ENCODE data around the gene LPXN.

LPXN gene

DNA sequence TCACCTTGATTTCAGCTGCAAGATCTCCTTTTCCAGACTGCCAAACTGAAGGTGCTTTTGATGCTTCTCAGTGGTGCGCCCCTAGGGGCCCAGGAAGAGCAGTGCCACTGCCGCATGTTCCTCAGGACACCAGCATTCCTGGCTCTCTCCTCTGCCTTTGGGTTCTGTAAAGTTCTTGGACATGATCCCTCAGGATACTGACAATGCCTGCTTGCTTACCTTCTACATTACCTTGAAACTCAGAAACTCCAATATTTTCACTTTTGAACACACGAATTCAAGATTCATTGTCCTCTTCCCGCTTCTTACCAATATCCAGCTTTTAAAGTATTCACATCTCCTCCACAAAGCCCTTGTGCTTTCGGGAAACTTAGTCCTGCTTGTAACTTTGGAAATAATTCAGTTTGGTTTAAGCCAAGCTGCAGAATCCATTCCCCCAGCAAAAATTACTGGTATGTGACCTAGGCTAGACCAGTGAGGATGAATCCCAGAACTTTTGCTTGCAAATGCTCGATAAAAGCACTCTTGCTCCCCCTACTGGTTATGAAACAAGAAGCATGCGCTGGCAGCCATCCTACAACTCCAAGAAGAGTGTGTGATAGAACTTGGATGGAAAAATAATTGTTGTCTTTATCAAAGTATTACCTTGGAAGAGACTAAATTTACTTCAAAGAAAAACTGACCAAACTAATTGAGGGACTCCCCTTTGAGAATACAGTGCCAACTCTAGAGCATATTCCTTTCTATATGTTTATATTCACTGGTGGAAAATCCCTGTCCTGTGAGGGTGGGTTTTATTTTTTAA is 51.2 kb downstream of the LPXN start:
- peak overlapping the region; percentile 49 for H3K4me3 ChIP-seq (ENCODE audit: low read depth, low read length)
- no peaks in the 10 kb centered on the region for H3K27me3 ChIP-seq (ENCODE audit: insufficient read depth, low read length)
- H3K79me2 ChIP-seq (ENCODE audit: control insufficient read depth, insufficient read depth, low read length, unreplicated experiment) = no peaks in the 10 kb centered on the region
- H2AFZ ChIP-seq (ENCODE audit: low read length, unreplicated experiment) = peak overlapping the region; percentile 54
- no peak overlapping the region for H3K27ac ChIP-seq (ENCODE audit: low read depth, low read length)
- peaks cover 3% of the 10 kb centered on the region for H3K4me1 ChIP-seq (ENCODE audit: control insufficient read depth, insufficient read depth, low read length, unreplicated experiment)
- H3K36me3 ChIP-seq (ENCODE audit: insufficient read depth, low read length) = no peaks in the 10 kb centered on the region

DNA sequence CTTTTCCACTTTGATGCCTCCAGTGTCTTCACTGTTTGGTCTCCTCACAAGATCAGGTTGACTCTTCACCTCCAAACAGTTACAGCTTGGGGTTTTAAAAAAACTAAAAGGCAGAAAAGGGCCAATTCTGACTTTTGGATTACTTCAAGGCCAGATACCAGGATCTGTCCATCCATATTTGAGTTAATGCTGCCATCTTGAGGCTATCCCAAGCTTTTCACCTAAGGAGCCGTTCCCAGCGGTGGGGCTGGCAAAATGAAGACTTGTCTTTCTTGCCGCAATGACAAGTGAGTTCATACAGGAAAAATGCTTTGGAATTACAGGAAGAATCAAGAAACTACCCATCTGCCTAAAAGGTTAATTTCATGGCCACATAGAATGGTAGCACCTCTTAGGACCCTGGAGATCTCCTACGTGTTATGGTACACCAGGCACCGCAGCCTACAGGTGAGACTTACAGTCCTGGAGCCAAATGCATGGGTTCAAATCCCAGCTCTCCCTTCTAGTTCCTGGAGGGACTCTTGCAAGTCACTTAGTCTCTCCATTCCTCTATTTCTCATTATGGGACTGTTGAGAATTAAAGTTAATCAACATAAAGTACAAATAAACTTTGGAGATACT is 61.8 kb downstream of the LPXN start:
- H3K27me3 ChIP-seq (ENCODE audit: insufficient read depth, low read length) = 0 out of 2 replicates have a peak, but pooled peaks cover 2% of the 10 kb centered on the region
- H3K4me1 ChIP-seq (ENCODE audit: control insufficient read depth, insufficient read depth, low read length, unreplicated experiment) = no peaks in the 10 kb centered on the region
- peak overlapping the region; percentile 19 for H2AFZ ChIP-seq (ENCODE audit: low read length, unreplicated experiment)
- no peak overlapping the region for H3K27ac ChIP-seq (ENCODE audit: low read depth, low read length)
- no peak overlapping the region for H3K4me3 ChIP-seq (ENCODE audit: low read depth, low read length)
- H3K36me3 ChIP-seq (ENCODE audit: insufficient read depth, low read length) = no peaks in the 10 kb centered on the region
- no peaks in the 10 kb centered on the region for H3K79me2 ChIP-seq (ENCODE audit: control insufficient read depth, insufficient read depth, low read length, unreplicated experiment)

DNA sequence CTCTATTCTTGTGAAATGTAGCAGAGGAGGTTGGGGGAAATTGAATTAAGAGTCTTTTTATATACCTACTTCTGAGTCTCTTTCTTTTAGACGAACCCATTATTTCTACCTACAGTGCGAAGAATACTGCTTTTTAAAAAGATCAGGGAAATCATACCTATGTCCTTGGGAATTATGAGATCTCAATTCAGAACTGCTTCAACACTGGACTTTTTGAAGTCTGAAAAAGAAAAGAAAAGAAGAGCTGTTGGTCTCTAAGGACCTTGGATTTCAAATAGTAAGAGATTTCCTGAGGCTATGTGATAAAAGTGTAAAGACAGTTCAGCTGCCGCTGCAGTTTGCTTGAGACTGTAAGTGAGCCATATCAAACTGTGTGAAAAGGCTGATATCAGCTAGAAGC is 64.0 kb downstream of the LPXN start:
- Histone ChIP-seq H3K36me3 (ENCODE audit: insufficient read depth, low read length) (no peaks in the 10 kb centered on the region), H2AFZ (ENCODE audit: low read length, unreplicated experiment) (no peak overlapping the region), H3K4me1 (ENCODE audit: control insufficient read depth, insufficient read depth, low read length, unreplicated experiment) (no peaks in the 10 kb centered on the region), H3K27ac (ENCODE audit: low read depth, low read length) (no peak overlapping the region), H3K27me3 (ENCODE audit: insufficient read depth, low read length) (no peaks in the 10 kb centered on the region), H3K79me2 (ENCODE audit: control insufficient read depth, insufficient read depth, low read length, unreplicated experiment) (no peaks in the 10 kb centered on the region), H3K4me3 (ENCODE audit: low read depth, low read length) (no peak overlapping the region)

DNA sequence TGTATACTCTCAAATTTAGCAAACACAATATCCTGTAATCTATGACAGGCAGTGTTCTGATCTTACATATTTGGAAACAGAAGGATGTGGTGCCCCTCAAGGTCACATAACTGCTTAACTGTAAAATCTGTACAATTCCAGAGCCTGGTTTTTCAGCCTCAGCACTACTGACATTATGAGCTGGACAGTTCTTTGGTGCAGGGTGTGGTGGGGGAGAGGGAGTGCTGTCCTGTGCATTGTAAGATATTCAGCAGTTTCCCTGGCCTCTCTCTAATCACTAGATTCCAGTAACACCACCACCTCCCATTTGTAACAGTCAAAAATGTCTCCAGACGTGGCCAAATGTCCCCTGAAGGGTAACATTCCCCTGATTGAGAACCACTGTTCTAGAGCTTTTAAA is 65.9 kb downstream of the LPXN start:
- no peak overlapping the region for H3K27ac ChIP-seq (ENCODE audit: low read depth, low read length)
- no peak overlapping the region for H2AFZ ChIP-seq (ENCODE audit: low read length, unreplicated experiment)
- H3K36me3 ChIP-seq (ENCODE audit: insufficient read depth, low read length) = no peaks in the 10 kb centered on the region
- H3K4me3 ChIP-seq (ENCODE audit: low read depth, low read length) = no peak overlapping the region
- H3K4me1 ChIP-seq (ENCODE audit: control insufficient read depth, insufficient read depth, low read length, unreplicated experiment) = no peaks in the 10 kb centered on the region
- H3K27me3 ChIP-seq (ENCODE audit: insufficient read depth, low read length) = no peaks in the 10 kb centered on the region
- H3K79me2 ChIP-seq (ENCODE audit: control insufficient read depth, insufficient read depth, low read length, unreplicated experiment) = no peaks in the 10 kb centered on the region

DNA sequence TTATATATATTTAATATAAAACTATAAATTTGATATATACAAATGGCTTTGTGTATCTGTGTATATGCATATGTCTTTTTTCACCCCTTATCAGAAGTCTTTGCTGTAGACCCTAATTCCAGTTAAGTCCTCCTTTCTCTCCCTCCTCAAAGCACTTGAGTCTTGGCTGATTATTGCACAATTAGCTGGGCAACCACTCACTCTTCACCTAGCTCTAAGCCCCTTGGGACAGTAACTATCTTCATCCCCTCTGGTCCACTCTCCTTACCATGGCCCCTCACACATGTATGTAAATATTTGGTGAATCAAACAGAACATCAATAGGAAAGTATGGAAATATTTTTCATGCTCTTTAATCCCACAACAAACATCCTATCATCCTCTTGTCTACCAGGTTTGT is 66.8 kb downstream of the LPXN start:
- Histone ChIP-seq H3K4me1 (ENCODE audit: control insufficient read depth, insufficient read depth, low read length, unreplicated experiment) (no peaks in the 10 kb centered on the region), H3K27me3 (ENCODE audit: insufficient read depth, low read length) (no peaks in the 10 kb centered on the region)

DNA sequence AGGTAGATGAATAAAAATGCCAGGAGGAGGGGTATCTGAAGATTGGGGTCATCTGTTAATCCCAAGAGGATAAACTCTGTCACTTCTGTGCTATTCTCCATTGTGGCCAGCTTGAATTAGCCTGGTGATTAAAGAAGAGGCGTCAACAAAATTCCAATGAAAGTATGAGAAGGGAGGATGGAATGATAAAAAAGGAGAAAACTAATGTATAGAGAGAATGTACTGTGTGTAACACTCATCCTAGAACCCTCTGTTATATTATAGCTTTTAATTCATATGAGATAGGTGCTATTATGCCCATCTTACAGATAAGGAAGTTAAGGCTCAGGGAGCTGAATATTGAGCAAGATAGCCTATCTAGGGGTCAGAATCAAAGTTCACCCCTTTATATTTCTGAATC is 67.7 kb downstream of the LPXN start, which contains the start of gene OR5B21:
TSS of gene OR5B21 (minus strand) at position 101 of the 400 bp plus-strand sequence. CDS start at position 101, 0 bp downstream.
- no peaks in the 10 kb centered on the region for H3K36me3 ChIP-seq (ENCODE audit: insufficient read depth, low read length)
- H3K4me1 ChIP-seq (ENCODE audit: control insufficient read depth, insufficient read depth, low read length, unreplicated experiment) = no peaks in the 10 kb centered on the region
- H2AFZ ChIP-seq (ENCODE audit: low read length, unreplicated experiment) = no peak within 1 kb of the TSS
- no peak within 1 kb of the TSS for H3K27ac ChIP-seq (ENCODE audit: low read depth, low read length)
- H3K27me3 ChIP-seq (ENCODE audit: insufficient read depth, low read length) = no peaks in the 10 kb centered on the region
- no peak within 1 kb of the TSS for H3K4me3 ChIP-seq (ENCODE audit: low read depth, low read length)
- no peaks in the 10 kb centered on the region for H3K79me2 ChIP-seq (ENCODE audit: control insufficient read depth, insufficient read depth, low read length, unreplicated experiment)

More for the DNA sequence above, 66.8 kb downstream of the LPXN start:
- H3K27ac ChIP-seq (ENCODE audit: low read depth, low read length) = no peak overlapping the region
- H3K4me3 ChIP-seq (ENCODE audit: low read depth, low read length) = no peak overlapping the region
- H3K36me3 ChIP-seq (ENCODE audit: insufficient read depth, low read length) = no peaks in the 10 kb centered on the region
- H2AFZ ChIP-seq (ENCODE audit: low read length, unreplicated experiment) = no peak overlapping the region
- H3K79me2 ChIP-seq (ENCODE audit: control insufficient read depth, insufficient read depth, low read length, unreplicated experiment) = no peaks in the 10 kb centered on the region

DNA sequence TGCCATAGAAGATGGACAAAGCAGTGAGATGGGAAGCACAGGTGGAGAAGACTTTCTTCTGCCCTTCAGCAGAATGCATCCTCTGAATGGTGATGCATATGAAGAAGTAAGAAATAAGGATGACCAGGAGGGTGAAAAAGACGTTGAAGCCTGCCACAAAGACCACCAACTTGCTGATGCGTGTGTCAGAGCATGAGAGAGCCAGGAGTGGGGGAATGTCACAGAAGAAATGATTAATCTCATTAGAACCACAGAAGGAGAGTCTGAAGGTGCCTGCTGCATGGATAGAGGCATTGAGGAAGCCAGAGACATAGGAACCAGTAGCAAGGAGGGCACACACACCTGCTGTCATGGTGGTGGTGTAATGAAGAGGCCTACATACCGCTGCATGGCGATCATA is 68.3 kb downstream of the LPXN start:
- Histone ChIP-seq H3K4me3 (ENCODE audit: low read depth, low read length) (no peak overlapping the region), H2AFZ (ENCODE audit: low read length, unreplicated experiment) (no peak overlapping the region), H3K27ac (ENCODE audit: low read depth, low read length) (no peak overlapping the region), H3K79me2 (ENCODE audit: control insufficient read depth, insufficient read depth, low read length, unreplicated experiment) (no peaks in the 10 kb centered on the region), H3K4me1 (ENCODE audit: control insufficient read depth, insufficient read depth, low read length, unreplicated experiment) (no peaks in the 10 kb centered on the region), H3K36me3 (ENCODE audit: insufficient read depth, low read length) (no peaks in the 10 kb centered on the region), H3K27me3 (ENCODE audit: insufficient read depth, low read length) (no peaks in the 10 kb centered on the region)

DNA sequence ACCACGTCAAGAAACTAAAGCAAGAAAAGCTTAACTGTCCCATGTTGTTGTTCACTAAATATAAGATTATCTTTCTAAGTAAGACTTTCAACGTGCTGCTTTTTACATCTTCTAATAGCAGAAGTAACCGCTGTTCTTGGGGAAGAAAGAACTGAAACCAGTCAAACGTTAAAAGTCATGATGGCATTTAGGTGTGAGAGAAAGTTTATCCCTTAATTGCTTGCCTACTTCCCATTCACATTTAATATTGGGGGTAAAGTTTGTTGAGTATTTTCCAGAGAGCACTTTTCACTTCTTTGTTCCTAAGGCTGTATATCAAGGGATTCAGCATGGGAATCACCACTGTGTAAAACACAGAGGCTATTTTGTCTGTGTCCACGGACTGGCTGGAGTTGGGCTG is 68.7 kb downstream of the LPXN start:
- H3K36me3 ChIP-seq (ENCODE audit: insufficient read depth, low read length) = no peaks in the 10 kb centered on the region
- H3K4me3 ChIP-seq (ENCODE audit: low read depth, low read length) = no peak overlapping the region
- H3K79me2 ChIP-seq (ENCODE audit: control insufficient read depth, insufficient read depth, low read length, unreplicated experiment) = no peaks in the 10 kb centered on the region
- H3K27ac ChIP-seq (ENCODE audit: low read depth, low read length) = no peak overlapping the region
- H3K27me3 ChIP-seq (ENCODE audit: insufficient read depth, low read length) = no peaks in the 10 kb centered on the region
- H2AFZ ChIP-seq (ENCODE audit: low read length, unreplicated experiment) = no peak overlapping the region
- H3K4me1 ChIP-seq (ENCODE audit: control insufficient read depth, insufficient read depth, low read length, unreplicated experiment) = no peaks in the 10 kb centered on the region

DNA sequence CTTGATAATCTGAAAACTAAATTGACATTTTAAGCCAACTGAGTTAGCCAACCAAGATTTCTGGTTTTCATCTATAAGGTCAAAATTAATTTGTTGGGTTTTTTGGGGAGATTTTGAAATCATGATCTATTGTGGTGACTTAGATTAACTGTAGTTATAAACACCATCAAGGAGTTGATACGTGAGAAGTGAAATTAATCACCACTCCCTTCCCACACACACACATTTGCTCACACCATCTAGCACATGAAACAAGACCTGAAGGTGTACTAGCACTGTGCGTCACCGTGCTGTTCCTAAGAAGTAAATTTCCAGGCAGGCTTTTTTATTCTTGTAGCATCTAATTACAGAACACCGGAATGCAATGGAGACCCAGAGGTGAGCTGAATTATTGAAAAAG is 69.8 kb downstream of the LPXN start:
- H3K36me3 ChIP-seq (ENCODE audit: insufficient read depth, low read length) = no peaks in the 10 kb centered on the region
- H3K4me1 ChIP-seq (ENCODE audit: control insufficient read depth, insufficient read depth, low read length, unreplicated experiment) = no peaks in the 10 kb centered on the region
- no peak overlapping the region for H3K27ac ChIP-seq (ENCODE audit: low read depth, low read length)
- no peaks in the 10 kb centered on the region for H3K27me3 ChIP-seq (ENCODE audit: insufficient read depth, low read length)
- H3K79me2 ChIP-seq (ENCODE audit: control insufficient read depth, insufficient read depth, low read length, unreplicated experiment) = no peaks in the 10 kb centered on the region
- no peak overlapping the region for H2AFZ ChIP-seq (ENCODE audit: low read length, unreplicated experiment)
- H3K4me3 ChIP-seq (ENCODE audit: low read depth, low read length) = no peak overlapping the region

DNA sequence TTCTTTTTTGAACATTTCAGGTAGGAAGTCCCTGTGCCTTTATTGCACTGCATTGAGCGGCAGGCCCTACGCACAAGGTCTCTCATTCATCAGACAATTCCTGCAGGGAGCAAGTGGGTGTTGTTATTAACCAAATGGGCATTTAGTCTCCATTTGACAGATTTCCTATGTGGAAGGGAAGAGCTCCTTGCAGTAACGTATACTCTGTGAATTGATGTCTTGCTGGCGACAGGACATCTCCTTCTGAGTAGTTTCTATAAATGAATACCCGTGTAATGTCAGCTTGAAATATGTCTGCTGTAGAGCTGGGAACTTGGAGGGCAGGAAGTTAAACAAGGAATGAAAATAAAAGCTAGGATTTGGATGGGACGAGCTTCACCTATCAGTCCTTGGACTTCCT is 71.4 kb downstream of the LPXN start:
- Histone ChIP-seq H3K79me2 (ENCODE audit: control insufficient read depth, insufficient read depth, low read length, unreplicated experiment) (no peaks in the 10 kb centered on the region), H2AFZ (ENCODE audit: low read length, unreplicated experiment) (no peak overlapping the region), H3K36me3 (ENCODE audit: insufficient read depth, low read length) (no peaks in the 10 kb centered on the region), H3K27ac (ENCODE audit: low read depth, low read length) (no peak overlapping the region), H3K4me3 (ENCODE audit: low read depth, low read length) (no peak overlapping the region), H3K27me3 (ENCODE audit: insufficient read depth, low read length) (no peaks in the 10 kb centered on the region), H3K4me1 (ENCODE audit: control insufficient read depth, insufficient read depth, low read length, unreplicated experiment) (no peaks in the 10 kb centered on the region)

DNA sequence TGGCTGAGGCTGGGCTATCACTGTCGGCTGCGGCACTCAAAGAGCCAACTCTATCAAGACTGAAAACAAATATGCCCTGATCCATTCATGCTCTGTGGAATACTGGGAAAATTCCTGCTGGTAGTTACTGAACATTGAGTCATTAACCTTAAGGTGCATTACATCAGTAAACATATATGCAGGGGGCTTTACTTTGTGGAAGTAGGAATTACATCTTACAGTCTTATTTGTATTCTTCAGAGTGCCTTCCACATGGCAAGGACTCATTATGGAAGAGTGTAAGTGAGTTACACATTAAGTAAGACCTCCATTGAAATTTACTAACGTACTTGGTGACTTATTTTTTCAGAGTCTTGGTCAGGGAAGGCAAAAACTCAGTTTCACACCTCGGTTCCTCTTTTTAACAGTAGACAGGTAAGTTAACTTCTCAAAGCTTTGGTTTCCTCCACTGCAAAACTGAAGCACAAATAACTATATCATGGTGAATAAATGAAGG is 72.2 kb downstream of the LPXN start:
- Histone ChIP-seq H2AFZ (ENCODE audit: low read length, unreplicated experiment) (no peak overlapping the region), H3K36me3 (ENCODE audit: insufficient read depth, low read length) (no peaks in the 10 kb centered on the region)

More for the DNA sequence above, 72.2 kb downstream of the LPXN start:
- no peak overlapping the region for H3K27ac ChIP-seq (ENCODE audit: low read depth, low read length)
- no peaks in the 10 kb centered on the region for H3K79me2 ChIP-seq (ENCODE audit: control insufficient read depth, insufficient read depth, low read length, unreplicated experiment)
- no peaks in the 10 kb centered on the region for H3K4me1 ChIP-seq (ENCODE audit: control insufficient read depth, insufficient read depth, low read length, unreplicated experiment)
- no peak overlapping the region for H3K4me3 ChIP-seq (ENCODE audit: low read depth, low read length)
- no peaks in the 10 kb centered on the region for H3K27me3 ChIP-seq (ENCODE audit: insufficient read depth, low read length)
